HG03135 (cell line): Measurements from ENCODE around the gene CHRND.
"Not testable (repeated sequence)": the region's sequence is repeated elsewhere in the genome, so short reads cannot be mapped to it uniquely, and the experiment has no call there.

Experiments used
- ATAC-seq: cut with Tn5 transposase; IDR thresholded peaks from one replicate; pipeline ENCODE4 v1.9.1; 2021; ENCODE audit warnings: mild to moderate bottlenecking, moderate library complexity; ENCODE audit not compliant: unreplicated experiment

CHRND gene

DNA sequence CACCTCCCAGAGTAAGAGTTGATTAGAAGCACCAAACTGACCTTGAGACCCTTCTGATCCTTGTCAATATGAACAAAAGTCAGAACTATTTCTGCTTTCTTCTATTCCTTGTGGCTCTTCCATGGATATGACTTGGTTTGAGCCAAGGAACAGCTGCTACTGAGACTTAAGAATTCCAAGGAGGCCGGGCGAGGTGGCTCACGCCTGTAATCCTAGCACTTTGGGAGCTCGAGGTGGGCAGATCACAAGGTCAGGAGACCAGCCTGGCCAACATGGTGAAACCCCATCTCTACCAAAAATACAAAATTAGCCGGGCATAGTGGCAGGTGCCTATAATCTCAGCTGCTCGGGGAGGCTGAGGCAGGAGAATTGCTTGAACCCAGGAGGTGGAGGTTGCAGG is 44.5 kb downstream of the CHRND start:
- not testable (repeated sequence) for ATAC-seq

DNA sequence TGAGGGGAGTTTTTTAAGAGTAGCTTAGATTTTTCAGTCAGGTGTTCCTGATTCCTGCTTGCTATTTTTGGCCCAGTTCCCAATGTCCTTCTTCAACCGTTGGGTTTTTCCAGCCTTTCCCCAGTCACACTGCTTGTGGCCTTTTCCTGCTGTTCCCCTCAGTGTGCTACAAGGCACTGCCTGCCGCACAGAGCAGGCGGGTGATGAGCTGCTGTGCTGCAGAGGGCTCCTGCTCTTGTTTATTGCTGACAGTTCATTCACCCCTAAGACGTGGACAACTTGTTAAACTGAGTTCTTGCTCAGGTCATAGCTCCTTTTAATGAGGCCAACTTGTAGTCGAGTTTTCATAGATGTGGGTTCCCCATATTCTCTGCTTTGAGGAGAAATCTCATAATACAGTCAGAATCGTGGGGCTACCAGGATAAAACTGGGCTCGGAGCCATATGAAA is 45.1 kb downstream of the CHRND start:
- no peak for ATAC-seq

DNA sequence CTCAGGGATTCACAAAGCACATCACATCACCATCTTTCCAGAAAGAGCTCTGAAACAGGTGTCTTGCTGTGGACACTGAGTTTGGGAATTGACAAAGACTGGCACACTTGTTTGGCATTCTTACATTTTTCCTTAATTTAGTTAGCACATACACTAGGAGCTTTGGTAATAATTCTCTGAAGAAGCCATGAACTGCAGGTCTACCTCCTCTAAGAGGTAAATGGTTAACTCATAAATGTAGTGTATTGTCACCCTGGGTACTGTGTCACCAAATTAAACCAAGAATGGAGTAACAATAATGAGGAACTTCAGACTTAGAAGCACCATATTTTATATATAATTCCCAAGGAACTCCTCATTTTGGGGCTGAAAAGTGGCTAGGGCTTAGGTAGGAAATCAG is 47.1 kb downstream of the CHRND start:
- no peak for ATAC-seq

DNA sequence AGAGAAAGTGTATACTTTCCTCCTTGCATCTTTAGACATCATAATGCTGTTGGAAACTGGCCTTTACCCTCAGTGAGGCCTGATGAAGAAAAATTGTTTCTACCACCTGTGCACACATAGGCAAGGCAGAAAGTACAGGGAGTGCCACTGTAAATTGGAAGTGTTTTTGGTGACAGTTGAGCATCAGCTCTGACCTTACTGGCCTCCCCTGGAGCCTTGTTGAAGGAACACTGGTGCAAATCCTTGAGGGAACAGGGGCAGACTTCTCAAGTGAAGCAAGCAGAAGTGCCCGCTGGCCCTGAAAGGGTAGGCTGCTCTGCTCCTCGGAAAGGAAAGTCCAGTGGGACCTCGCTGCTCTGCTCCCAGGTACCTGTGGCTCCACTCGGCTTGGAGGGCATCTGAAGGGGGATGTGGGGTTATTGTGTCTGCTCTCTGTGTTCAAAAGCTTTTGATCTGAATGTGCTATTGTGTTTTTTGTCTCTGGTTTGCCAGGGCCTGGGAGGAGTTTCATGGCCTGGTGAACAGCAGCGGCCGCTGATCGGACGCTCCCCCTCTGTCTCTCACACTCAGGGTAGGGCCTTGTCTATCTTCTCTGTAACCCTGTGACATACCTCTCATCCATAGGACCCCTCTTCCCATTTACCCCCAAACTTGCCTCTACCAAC is 47.9 kb downstream of the CHRND start:
- no peak for ATAC-seq

DNA sequence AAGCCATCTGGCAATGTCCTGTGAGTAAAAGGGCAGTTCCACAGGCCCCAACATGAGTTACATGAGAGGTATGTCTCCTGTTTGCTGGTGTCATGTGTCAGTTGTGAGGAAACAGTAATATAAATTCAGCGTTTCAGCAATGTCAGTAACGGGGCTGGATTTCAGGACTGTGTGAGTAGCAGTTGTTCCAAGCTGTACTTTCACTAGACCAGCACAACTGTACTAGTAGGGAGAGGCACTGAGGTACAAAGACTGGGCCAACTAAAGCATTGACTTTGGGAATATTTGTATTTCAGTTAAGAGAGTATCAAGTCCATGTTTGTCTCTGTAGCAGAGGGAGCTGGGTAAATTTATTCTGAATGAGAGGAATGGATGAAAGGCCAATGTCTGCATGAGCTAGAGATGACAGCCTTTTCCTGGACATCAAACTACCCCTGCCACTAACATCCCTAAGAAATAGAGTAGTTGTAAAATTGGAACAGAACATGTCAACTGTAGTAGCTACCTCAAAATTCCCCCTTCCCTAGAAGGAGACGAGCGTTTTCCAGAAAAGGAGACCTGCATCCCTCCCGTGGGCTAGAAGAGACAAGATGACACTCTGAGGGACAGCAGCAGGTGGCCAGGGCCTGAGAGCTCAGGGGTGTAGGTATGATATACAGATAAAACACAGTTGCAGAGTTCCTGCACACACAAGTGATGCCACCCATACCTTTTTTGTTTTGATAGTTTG is 48.9 kb downstream of the CHRND start:
- no peak for ATAC-seq

DNA sequence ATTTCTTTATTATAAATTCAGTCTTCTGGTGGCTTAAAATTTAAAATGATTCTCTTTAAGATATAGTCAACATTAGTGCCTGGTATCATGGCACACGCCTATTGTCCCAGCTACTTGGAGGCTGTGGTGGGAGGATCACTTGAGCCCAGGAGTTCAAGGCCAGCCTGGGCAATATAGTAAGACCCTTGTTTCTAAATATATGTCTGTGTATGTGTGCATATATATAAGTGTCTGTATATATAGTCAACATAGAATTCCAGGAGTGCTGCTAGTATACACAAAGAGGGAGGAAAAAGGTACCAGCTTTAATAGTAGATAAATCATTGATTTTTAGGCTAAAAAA is 49.4 kb downstream of the CHRND start:
- no peak for ATAC-seq

DNA sequence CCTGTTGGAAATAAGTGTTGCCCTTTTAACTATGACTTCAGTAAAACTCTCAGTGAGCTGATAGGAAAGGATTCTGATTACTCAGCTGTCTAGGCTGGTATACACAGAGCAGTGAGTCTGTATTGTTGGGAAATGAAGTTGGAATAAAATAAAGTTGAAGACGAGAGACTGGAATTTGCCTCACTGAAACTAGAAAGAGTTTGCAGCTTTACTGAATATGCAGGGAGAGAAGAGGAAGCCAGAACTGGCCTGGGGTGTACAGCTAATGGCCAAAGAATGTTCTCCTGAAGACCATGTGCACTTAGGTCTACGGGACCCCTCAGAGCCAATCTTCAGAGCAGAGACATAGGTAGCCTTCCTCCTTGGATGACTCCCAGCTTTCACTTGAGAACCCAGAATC is 51.0 kb downstream of the CHRND start:
- no peak for ATAC-seq

DNA sequence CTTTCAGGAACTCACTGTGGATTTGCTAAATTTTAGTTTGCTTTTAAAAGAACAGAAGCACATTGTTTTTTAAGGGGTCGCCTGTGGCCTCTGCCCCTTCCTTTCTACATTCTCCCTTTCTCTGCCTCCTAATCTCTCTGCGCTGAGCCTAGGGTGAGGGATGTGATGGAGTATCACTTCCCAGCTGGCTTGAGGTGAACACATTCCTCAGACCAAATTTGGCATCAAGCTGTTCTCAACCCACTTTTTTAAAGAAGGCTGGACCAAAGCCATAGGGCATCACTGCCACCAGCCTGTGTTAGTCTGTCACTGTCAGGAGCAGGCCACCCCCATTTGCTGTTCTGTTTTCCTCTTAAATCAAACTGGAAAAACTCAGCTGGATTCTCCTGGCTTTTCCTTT is 51.9 kb downstream of the CHRND start:
- no peak for ATAC-seq

DNA sequence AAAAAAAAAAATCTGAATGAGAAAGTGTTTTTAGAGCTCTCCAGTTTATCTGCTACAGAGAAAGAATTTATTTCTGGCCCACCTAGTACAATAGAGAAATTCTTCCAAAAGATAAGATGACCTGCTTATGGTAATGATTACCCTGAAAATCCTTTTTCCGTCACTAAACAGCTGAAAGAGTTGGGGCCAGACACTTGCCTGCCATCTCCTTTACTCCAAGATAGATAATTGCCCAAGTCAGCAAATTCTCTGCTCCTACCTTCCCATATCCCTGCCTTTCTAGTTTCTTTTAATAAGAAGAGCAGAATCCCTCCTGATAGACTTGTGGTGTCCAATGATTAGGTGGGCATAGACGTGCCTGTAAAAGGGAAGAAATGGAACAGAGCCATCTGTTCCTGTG is 52.7 kb downstream of the CHRND start:
- no peak for ATAC-seq

DNA sequence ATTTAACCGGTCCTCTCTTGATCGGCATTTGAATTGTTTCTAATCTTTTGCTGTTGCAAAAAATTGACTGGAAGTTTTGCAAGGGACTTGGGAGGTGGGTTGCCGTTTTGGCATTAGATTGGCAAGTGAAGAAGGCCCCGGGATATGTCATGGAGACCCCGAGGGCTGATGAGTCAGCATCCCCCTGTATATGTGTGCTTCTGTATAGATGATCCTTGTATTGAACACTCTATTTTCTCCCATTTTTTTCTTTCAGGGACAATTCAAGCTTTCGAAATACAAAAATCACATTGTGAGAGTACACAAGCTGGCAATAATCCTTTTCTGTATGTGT is 54.7 kb downstream of the CHRND start:
- no peak for ATAC-seq

DNA sequence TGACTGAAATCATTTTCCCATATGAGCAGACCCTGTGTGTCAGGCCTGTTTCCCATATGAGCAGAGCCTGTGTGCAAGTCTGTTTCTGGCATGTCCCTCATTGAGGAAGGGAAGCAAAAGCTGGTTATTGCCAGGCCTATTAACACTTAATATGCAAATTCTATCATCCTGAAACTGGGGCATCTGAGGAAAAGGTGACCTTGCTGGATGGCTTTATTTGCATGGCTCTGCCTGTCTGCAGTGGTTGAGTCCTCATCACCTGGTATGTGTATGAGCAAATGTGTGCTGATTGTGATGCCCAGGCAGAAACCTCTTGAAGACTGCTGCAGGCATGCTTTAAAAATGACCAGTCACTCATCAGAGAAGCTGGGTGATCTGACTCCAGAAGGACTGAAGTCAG is 55.8 kb downstream of the CHRND start:
- no peak for ATAC-seq

DNA sequence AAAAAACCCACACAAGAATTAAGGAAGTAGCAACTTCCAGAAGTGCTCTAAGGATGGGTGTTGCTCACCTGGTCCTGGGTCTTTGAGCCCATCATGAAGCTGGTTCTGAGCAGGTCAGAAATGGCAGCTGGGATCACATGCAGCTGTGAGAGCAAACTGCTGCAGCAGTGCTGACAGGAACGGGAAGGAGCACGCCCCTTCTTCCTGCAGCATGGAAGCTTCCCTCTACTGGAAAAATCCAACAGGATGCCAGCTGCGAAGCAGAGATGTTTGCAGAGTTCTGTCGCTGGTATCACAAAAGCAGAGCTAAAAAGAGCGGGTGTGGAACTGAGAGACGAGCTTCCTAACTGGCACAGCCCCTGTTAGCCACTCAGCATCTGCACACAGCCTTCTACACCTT is 58.3 kb downstream of the CHRND start:
- no peak for ATAC-seq
